ENCODE measurements around the gene ACADM.
"Not testable (repeated sequence)": the region's sequence is repeated elsewhere in the genome, so short reads cannot be mapped to it uniquely, and the experiment has no call there.

Gene ACADM

GRCh38 chr1:75780183-75780582 lies 55.7 kb downstream of the ACADM start:
- H2BK120ac ChIP-seq (ENCODE audit: low read depth, low read length); H3K4ac ChIP-seq (ENCODE audit: low read length); H3K27ac ChIP-seq (replicated peaks; ENCODE audit: low read length); H3K4me3 ChIP-seq (ENCODE audit: low read length in 2 of 2); H3K36me3 ChIP-seq (replicated peaks in 1 of 2; ENCODE audit: control insufficient read depth in 2 of 2, insufficient read depth in 2 of 2, low read length in 2 of 2); H3K79me1 ChIP-seq (ENCODE audit: low read depth, low read length); DNase-seq (ENCODE audit: low spot score); H4K8ac ChIP-seq (ENCODE audit: low read depth, low read length); H3K27me3 ChIP-seq (ENCODE audit: control insufficient read depth in 3 of 3, insufficient read depth in 3 of 3, low read depth in 1 of 3, low read length in 3 of 3); H3K14ac ChIP-seq (ENCODE audit: low read length); H2BK5ac ChIP-seq (ENCODE audit: low read length); H3K4me2 ChIP-seq (ENCODE audit: insufficient read depth, low read length, poor library complexity, severe bottlenecking); H3K18ac ChIP-seq (ENCODE audit: low read length); H2BK15ac ChIP-seq (ENCODE audit: low read length); H3K9ac ChIP-seq (ENCODE audit: low read depth, low read length, poor library complexity); H2AFZ ChIP-seq (ENCODE audit: low read length); H4K91ac ChIP-seq (ENCODE audit: low read depth, low read length, poor library complexity); H2BK12ac ChIP-seq (ENCODE audit: low read length); H3K23ac ChIP-seq (ENCODE audit: low read depth, low read length, poor library complexity); H3K4me1 ChIP-seq (ENCODE audit: control insufficient read depth in 2 of 2, insufficient read depth in 1 of 2, low read depth in 1 of 2, low read length in 2 of 2); H2AK5ac ChIP-seq (ENCODE audit: low read depth, low read length): not testable (repeated sequence)
- WGBS, 2 donors (ENCODE audit: extremely low coverage in 2 of 2, insufficient read length in 2 of 2, insufficient replicate concordance in 1 of 2) = no CpG with 5 or more reads among the region's 4 CpGs
- peaks cover 0 to 16% of the 10 kb centered on the region in 2 donors for H3K9me3 ChIP-seq (replicated peaks in 1 of 2; ENCODE audit: control insufficient read depth in 2 of 2, insufficient read depth in 1 of 2, low read depth in 1 of 2, low read length in 2 of 2)

DNA sequence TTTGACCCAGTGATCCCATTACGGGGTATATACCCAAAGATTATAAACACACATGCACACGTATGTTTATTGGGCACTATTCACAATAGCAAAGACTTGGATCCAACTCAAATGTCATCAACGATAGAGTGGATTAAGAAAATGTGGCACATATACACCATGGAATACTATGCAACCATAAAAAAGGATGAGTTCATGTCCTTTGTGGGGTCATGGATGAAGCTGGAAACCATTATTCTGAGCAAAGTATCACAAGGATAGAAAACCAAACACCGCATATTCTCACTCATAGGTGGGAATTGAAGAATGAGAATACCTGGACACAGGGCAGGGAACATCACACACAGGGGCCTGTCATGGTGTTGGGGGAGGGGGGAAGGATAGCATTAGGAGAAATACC lies 59.4 kb downstream of the ACADM start:
- not testable (repeated sequence) for H3K9ac ChIP-seq (ENCODE audit: low read depth, low read length, poor library complexity); H4K91ac ChIP-seq (ENCODE audit: low read depth, low read length, poor library complexity); H3K27ac ChIP-seq (replicated peaks; ENCODE audit: low read length); H2AK5ac ChIP-seq (ENCODE audit: low read depth, low read length); H3K9me3 ChIP-seq (replicated peaks in 1 of 2; ENCODE audit: control insufficient read depth in 2 of 2, insufficient read depth in 1 of 2, low read depth in 1 of 2, low read length in 2 of 2); H3K27me3 ChIP-seq (ENCODE audit: control insufficient read depth in 3 of 3, insufficient read depth in 3 of 3, low read depth in 1 of 3, low read length in 3 of 3); H3K4me3 ChIP-seq (ENCODE audit: low read length in 2 of 2); H2BK120ac ChIP-seq (ENCODE audit: low read depth, low read length); DNase-seq (ENCODE audit: low spot score); H2AFZ ChIP-seq (ENCODE audit: low read length); H2BK15ac ChIP-seq (ENCODE audit: low read length); H3K18ac ChIP-seq (ENCODE audit: low read length); H3K14ac ChIP-seq (ENCODE audit: low read length); H2BK5ac ChIP-seq (ENCODE audit: low read length); H3K23ac ChIP-seq (ENCODE audit: low read depth, low read length, poor library complexity); H4K8ac ChIP-seq (ENCODE audit: low read depth, low read length); H3K79me1 ChIP-seq (ENCODE audit: low read depth, low read length); H2BK12ac ChIP-seq (ENCODE audit: low read length); H3K4ac ChIP-seq (ENCODE audit: low read length); H3K4me2 ChIP-seq (ENCODE audit: insufficient read depth, low read length, poor library complexity, severe bottlenecking)
- no CpG with 5 or more reads among the region's 4 CpGs for WGBS, 2 donors (ENCODE audit: extremely low coverage in 2 of 2, insufficient read length in 2 of 2, insufficient replicate concordance in 1 of 2)
- Histone ChIP-seq H3K36me3 (replicated peaks in 1 of 2; ENCODE audit: control insufficient read depth in 2 of 2, insufficient read depth in 2 of 2, low read length in 2 of 2) (peaks cover 0 to 20% of the 10 kb centered on the region in 2 donors), H3K4me1 (ENCODE audit: control insufficient read depth in 2 of 2, insufficient read depth in 1 of 2, low read depth in 1 of 2, low read length in 2 of 2) (peaks cover 2 to 12% of the 10 kb centered on the region in 2 donors)

DNA sequence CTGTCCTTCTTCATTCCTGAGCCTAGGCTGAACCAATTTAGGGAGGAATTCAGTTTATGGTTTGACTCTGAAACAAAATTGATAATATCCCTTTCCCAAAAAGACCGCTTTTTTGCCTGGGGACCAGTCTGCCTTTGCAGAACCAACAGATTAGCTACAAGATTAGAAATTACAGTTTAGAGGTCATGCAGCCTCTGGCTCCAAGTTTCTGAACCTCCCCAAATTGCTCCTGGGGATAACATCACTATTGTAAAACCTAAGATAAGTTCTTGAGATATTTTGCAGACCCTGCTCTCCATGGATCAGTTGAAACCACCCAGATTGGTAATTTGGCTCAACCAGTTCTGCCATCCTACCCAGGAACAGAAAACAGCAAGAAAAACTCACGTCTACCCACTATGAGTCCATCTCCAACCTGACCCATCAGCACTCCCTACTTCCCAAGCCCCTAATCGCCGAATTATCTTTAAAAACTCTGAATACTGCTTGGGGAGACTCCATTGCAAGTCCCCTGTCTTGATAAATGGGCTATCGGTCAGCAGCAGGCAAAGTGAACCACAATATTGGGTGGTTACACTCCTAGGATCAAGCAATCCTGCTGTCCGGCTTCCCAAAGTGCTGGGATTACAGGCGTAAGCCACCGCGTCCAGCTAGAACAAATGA lies 60.9 kb downstream of the ACADM start:
- Histone ChIP-seq H3K4me2 (ENCODE audit: insufficient read depth, low read length, poor library complexity, severe bottlenecking) (peak overlapping the region; percentile 48), H3K36me3 (replicated peaks in 1 of 2; ENCODE audit: control insufficient read depth in 2 of 2, insufficient read depth in 2 of 2, low read length in 2 of 2) (peaks cover 2 to 35% of the 10 kb centered on the region in 2 donors), H3K4me3 (ENCODE audit: low read length in 2 of 2) (peak overlapping the region; percentile 76 to 78), H3K27me3 (ENCODE audit: control insufficient read depth in 3 of 3, insufficient read depth in 3 of 3, low read depth in 1 of 3, low read length in 3 of 3) (no peaks in the 10 kb centered on the region), H4K8ac (ENCODE audit: low read depth, low read length) (no peak overlapping the region), H3K14ac (ENCODE audit: low read length) (no peak overlapping the region), H3K9me3 (replicated peaks in 1 of 2; ENCODE audit: control insufficient read depth in 2 of 2, insufficient read depth in 1 of 2, low read depth in 1 of 2, low read length in 2 of 2) (no peaks in the 10 kb centered on the region), H2AFZ (ENCODE audit: low read length) (peak overlapping the region; percentile 85), H2BK12ac (ENCODE audit: low read length) (no peak overlapping the region), H2BK120ac (ENCODE audit: low read depth, low read length) (no peak overlapping the region), H3K4me1 (ENCODE audit: control insufficient read depth in 2 of 2, insufficient read depth in 1 of 2, low read depth in 1 of 2, low read length in 2 of 2) (peaks cover 2 to 14% of the 10 kb centered on the region in 2 donors), H2BK5ac (ENCODE audit: low read length) (no peak overlapping the region), H3K18ac (ENCODE audit: low read length) (no peak overlapping the region), H3K27ac (replicated peaks; ENCODE audit: low read length) (no peak overlapping the region), H3K4ac (ENCODE audit: low read length) (no peak overlapping the region), H2BK15ac (ENCODE audit: low read length) (no peak overlapping the region), H3K79me1 (ENCODE audit: low read depth, low read length) (no peaks in the 10 kb centered on the region), H4K91ac (ENCODE audit: low read depth, low read length, poor library complexity) (no peak overlapping the region), H3K9ac (ENCODE audit: low read depth, low read length, poor library complexity) (no peak overlapping the region), H3K23ac (ENCODE audit: low read depth, low read length, poor library complexity) (no peak overlapping the region), H2AK5ac (ENCODE audit: low read depth, low read length) (no peak overlapping the region)
- DNase-seq (ENCODE audit: low spot score) = no peak
- WGBS, 2 donors (ENCODE audit: extremely low coverage in 2 of 2, insufficient read length in 2 of 2, insufficient replicate concordance in 1 of 2) = no CpG with 5 or more reads among the region's 9 CpGs

DNA sequence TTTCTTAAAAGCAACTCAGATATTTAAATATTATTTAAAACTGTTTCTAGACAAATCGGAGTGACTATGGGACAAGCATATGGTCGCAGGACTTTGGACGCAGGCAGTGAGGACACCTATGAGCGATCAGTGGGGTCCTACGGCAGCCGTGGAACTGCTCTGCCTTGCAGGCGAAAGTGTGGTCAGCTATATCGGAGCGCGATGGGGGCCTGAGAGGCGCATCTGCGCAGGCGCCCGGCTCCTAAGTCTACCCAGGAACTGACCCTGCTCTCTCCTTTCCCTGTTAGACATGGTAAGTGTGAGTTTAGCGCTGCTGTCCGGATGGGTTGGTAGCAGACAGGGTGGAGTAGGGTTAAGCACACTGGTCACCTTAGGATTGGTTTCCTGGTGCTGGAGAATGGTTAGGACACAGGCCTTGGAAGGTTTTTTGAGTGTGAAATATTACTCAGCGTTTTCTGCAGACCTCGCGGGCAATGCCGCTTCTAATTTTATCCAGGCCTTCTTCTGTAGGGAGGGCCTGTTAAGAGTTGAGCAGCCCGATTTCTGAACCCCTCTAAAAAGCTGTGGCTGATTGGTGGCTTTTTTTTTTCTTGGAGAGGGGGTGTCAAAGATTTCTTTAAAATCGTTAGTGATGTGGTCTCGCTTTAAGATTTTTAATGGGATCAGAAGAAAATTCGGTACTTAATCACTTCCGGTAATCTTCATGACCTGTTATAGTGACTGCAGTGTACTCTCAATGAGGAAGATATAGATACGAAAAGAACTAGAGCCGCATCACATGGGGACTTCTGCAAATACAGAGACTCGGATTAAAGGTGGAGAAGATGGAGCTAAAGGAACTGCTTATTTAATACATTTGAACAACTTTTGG lies 61.7 kb downstream of the ACADM start, which contains the start of gene RABGGTB:
TSS of gene RABGGTB (plus strand) at position 274 of the 871 bp plus-strand sequence. CDS start at position 290, 16 bp downstream.
- Histone ChIP-seq H2AK5ac (ENCODE audit: low read depth, low read length) (no peak within 1 kb of the TSS), H3K9ac (ENCODE audit: low read depth, low read length, poor library complexity) (peak within 1 kb of the TSS; percentile 64)

More for the DNA sequence above, 61.7 kb downstream of the ACADM start, which contains the start of gene RABGGTB:
- H3K4ac ChIP-seq (ENCODE audit: low read length) = no peak within 1 kb of the TSS
- peak within 1 kb of the TSS; percentile 78 to 84 for H3K4me3 ChIP-seq (ENCODE audit: low read length in 2 of 2)
- H2BK120ac ChIP-seq (ENCODE audit: low read depth, low read length) = no peak within 1 kb of the TSS
- no peak within 1 kb of the TSS for H4K91ac ChIP-seq (ENCODE audit: low read depth, low read length, poor library complexity)
- peak; percentile 90 for DNase-seq (ENCODE audit: low spot score)
- peaks cover 2 to 14% of the 10 kb centered on the region in 2 donors for H3K4me1 ChIP-seq (ENCODE audit: control insufficient read depth in 2 of 2, insufficient read depth in 1 of 2, low read depth in 1 of 2, low read length in 2 of 2)
- H3K9me3 ChIP-seq (replicated peaks in 1 of 2; ENCODE audit: control insufficient read depth in 2 of 2, insufficient read depth in 1 of 2, low read depth in 1 of 2, low read length in 2 of 2) = no peaks in the 10 kb centered on the region
- H3K27me3 ChIP-seq (ENCODE audit: control insufficient read depth in 3 of 3, insufficient read depth in 3 of 3, low read depth in 1 of 3, low read length in 3 of 3) = no peaks in the 10 kb centered on the region
- no peak within 1 kb of the TSS for H4K8ac ChIP-seq (ENCODE audit: low read depth, low read length)
- peaks cover 4 to 43% of the 10 kb centered on the region in 2 donors for H3K36me3 ChIP-seq (replicated peaks in 1 of 2; ENCODE audit: control insufficient read depth in 2 of 2, insufficient read depth in 2 of 2, low read length in 2 of 2)
- H2BK12ac ChIP-seq (ENCODE audit: low read length) = no peak within 1 kb of the TSS
- WGBS, 2 donors (ENCODE audit: extremely low coverage in 2 of 2, insufficient read length in 2 of 2, insufficient replicate concordance in 1 of 2) = no CpG with 5 or more reads among the region's 28 CpGs
- H3K18ac ChIP-seq (ENCODE audit: low read length) = no peak within 1 kb of the TSS
- no peak within 1 kb of the TSS for H2BK5ac ChIP-seq (ENCODE audit: low read length)
- H3K27ac ChIP-seq (replicated peaks; ENCODE audit: low read length) = no peak within 1 kb of the TSS
- H2AFZ ChIP-seq (ENCODE audit: low read length) = peak within 1 kb of the TSS; percentile 85
- H3K4me2 ChIP-seq (ENCODE audit: insufficient read depth, low read length, poor library complexity, severe bottlenecking) = peak within 1 kb of the TSS; percentile 48
- no peak within 1 kb of the TSS for H3K14ac ChIP-seq (ENCODE audit: low read length)
- no peaks in the 10 kb centered on the region for H3K79me1 ChIP-seq (ENCODE audit: low read depth, low read length)
- no peak within 1 kb of the TSS for H3K23ac ChIP-seq (ENCODE audit: low read depth, low read length, poor library complexity)
- no peak within 1 kb of the TSS for H2BK15ac ChIP-seq (ENCODE audit: low read length)
